Peyer's patch (tissue), 4 donors: ENCODE measurements around the gene MAPK8IP1.
"Not testable (repeated sequence)": the region's sequence is repeated elsewhere in the genome, so short reads cannot be mapped to it uniquely, and the experiment has no call there.

Experiments
- POLR2A ChIP-seq, 2 donors: fragments of 450-650 bp; IDR thresholded peaks; one replicate each; pipeline ENCODE4 v1.5.1; 2017; ENCODE audit warnings: antibody characterized with exemption in 2 of 2, mild to moderate bottlenecking in 2 of 2, moderate library complexity in 2 of 2
- TF ChIP-seq, protein P1 (sequence below), 6 experiments: fragments of 450-650 bp in 4 of 6; fragments of 200-600 bp in 2 of 6; sonication (generic) in 1 of 6; IDR thresholded peaks; one replicate each; pipeline ENCODE4 v1.5.1; 2017 to 2019; ENCODE audit warnings: antibody characterized with exemption in 6 of 6, mild to moderate bottlenecking in 3 of 6, moderate library complexity in 1 of 6

DNA sequence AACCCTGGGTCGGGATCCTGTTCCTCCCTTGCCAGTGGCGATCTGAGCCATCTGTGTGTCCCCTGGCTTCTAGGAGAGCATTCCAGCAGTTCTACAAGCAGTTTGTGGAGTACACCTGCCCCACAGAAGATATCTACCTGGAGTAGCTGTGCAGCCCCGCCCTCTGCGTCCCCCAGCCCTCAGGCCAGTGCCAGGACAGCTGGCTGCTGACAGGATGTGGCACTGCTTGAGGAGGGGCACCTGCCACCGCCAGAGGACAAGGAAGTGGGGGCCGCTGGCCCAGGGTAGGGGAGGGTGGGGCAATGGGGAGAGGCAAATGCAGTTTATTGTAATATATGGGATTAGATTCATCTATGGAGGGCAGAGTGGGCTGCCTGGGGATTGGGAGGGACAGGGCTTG lies 20.1 kb downstream of the MAPK8IP1 start:
- TF ChIP-seq, protein P1, sequence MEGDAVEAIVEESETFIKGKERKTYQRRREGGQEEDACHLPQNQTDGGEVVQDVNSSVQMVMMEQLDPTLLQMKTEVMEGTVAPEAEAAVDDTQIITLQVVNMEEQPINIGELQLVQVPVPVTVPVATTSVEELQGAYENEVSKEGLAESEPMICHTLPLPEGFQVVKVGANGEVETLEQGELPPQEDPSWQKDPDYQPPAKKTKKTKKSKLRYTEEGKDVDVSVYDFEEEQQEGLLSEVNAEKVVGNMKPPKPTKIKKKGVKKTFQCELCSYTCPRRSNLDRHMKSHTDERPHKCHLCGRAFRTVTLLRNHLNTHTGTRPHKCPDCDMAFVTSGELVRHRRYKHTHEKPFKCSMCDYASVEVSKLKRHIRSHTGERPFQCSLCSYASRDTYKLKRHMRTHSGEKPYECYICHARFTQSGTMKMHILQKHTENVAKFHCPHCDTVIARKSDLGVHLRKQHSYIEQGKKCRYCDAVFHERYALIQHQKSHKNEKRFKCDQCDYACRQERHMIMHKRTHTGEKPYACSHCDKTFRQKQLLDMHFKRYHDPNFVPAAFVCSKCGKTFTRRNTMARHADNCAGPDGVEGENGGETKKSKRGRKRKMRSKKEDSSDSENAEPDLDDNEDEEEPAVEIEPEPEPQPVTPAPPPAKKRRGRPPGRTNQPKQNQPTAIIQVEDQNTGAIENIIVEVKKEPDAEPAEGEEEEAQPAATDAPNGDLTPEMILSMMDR (IDR thresholded peaks at IDR 0.05) = not testable (repeated sequence)
- not testable (repeated sequence) for TF ChIP-seq POLR2A (IDR thresholded peaks at IDR 0.05)
